Measurements from ENCODE around the gene TENM3. TPM values are rescaled to one million over a fixed set of nuclear protein-coding genes. Genes with fewer than 3 reads are reported as not detected.

Gene TENM3
- total RNA-seq, 1 experiment from 2014 or later = not detected

DNA sequence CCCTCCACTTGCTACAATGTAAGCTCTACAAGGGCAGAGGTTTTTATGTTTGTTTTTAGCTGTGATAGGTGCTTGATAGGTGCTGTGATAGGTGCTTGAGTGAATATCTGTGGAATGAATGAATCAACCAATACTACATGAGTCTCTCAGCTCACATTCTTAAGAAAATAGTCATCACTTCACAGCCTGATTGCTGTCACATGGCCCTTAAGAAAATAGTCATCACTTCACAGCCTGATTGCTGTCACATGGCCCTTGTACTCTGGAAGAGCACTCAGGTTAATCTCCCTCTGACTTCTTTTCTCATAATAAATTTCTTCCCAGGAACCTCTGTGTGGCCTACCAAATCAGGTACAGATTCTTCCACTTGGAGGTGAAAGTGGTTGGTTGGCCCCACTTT, 335.2 kb downstream of the TENM3 start:
- no peaks in the 10 kb centered on the region for H3K9me2 ChIP-seq (ENCODE audit: insufficient read depth)
- no TSS peak for BruUV-seq (replicated peaks)
- H3K4me1 ChIP-seq (replicated peaks; ENCODE audit: insufficient read depth) = no peaks in the 10 kb centered on the region
- intact Hi-C loops (cut with micrococcal nuclease; ENCODE audit: unreplicated experiment) = no loop called here
- no peaks in the 10 kb centered on the region for H3K36me3 ChIP-seq (ENCODE audit: low read depth)
- H3K4me2 ChIP-seq = no peak overlapping the region
- TF ChIP-seq EZH2 (IDR thresholded peaks at IDR 0.05; ENCODE audit: low read depth) = no peak
- TF ChIP-seq, protein P1, sequence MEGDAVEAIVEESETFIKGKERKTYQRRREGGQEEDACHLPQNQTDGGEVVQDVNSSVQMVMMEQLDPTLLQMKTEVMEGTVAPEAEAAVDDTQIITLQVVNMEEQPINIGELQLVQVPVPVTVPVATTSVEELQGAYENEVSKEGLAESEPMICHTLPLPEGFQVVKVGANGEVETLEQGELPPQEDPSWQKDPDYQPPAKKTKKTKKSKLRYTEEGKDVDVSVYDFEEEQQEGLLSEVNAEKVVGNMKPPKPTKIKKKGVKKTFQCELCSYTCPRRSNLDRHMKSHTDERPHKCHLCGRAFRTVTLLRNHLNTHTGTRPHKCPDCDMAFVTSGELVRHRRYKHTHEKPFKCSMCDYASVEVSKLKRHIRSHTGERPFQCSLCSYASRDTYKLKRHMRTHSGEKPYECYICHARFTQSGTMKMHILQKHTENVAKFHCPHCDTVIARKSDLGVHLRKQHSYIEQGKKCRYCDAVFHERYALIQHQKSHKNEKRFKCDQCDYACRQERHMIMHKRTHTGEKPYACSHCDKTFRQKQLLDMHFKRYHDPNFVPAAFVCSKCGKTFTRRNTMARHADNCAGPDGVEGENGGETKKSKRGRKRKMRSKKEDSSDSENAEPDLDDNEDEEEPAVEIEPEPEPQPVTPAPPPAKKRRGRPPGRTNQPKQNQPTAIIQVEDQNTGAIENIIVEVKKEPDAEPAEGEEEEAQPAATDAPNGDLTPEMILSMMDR (conservative IDR thresholded peaks at IDR 0.05) = no peak
- CTCF ChIA-PET = no interaction called here
- DNase-seq = peak in 1 of 2 experiments; percentile 40
- no peak overlapping the region for H3K27ac ChIP-seq
- H4K20me1 ChIP-seq (ENCODE audit: insufficient read depth) = no peaks in the 10 kb centered on the region
- no peaks in the 10 kb centered on the region for H3F3A ChIP-seq (ENCODE audit: insufficient read depth, low read depth)
- H3K4me3 ChIP-seq = no peak overlapping the region
- H3K27me3 ChIP-seq (ENCODE audit: insufficient read depth, low read depth) = peaks cover 12% of the 10 kb centered on the region; the same call in 1 of the 2 replicates
- POLR2A ChIA-PET (ENCODE audit: unreplicated experiment) = no interaction called here
- no peak overlapping the region for H2AFZ ChIP-seq
- no peaks in the 10 kb centered on the region for H3K9me3 ChIP-seq (ENCODE audit: insufficient read depth, low read depth)
- no peaks in the 10 kb centered on the region for H3K79me2 ChIP-seq (ENCODE audit: low read depth)

DNA sequence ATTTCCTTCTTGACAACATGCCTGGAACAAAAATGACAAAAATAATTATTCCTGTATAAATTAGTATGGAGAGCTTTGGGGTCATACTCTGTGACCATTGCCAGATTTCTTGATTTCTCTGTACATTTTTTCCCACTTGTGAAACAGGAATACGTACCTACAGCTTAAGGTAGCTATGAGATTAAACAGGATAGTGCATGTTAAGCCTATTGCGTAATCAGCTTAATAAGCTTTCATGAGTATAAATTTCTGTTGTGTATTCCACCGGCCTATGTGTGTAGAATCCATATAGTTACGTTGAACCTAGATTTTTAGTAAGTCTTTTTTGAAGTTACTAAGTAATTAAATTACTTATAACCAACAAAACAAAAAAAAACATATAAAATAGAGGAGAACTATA, 339.0 kb downstream of the TENM3 start:
- Histone ChIP-seq H3K9me3 (ENCODE audit: insufficient read depth, low read depth) (no peaks in the 10 kb centered on the region), H3K27ac (no peak overlapping the region), H3K9me2 (ENCODE audit: insufficient read depth) (no peaks in the 10 kb centered on the region), H3K36me3 (ENCODE audit: low read depth) (no peaks in the 10 kb centered on the region), H4K20me1 (ENCODE audit: insufficient read depth) (no peaks in the 10 kb centered on the region), H2AFZ (no peak overlapping the region), H3K4me1 (replicated peaks; ENCODE audit: insufficient read depth) (no peaks in the 10 kb centered on the region), H3K4me3 (no peak overlapping the region), H3K79me2 (ENCODE audit: low read depth) (no peaks in the 10 kb centered on the region), H3K4me2 (no peak overlapping the region), H3F3A (ENCODE audit: insufficient read depth, low read depth) (no peaks in the 10 kb centered on the region), H3K27me3 (ENCODE audit: insufficient read depth, low read depth) (peaks cover 5% of the 10 kb centered on the region; the same call in 1 of the 2 replicates)
- TF ChIP-seq EZH2 (IDR thresholded peaks at IDR 0.05; ENCODE audit: low read depth) = no peak
- TF ChIP-seq, protein P1 (conservative IDR thresholded peaks at IDR 0.05) = no peak
- BruUV-seq (replicated peaks) = no TSS peak
- no peak for DNase-seq
- POLR2A ChIA-PET (ENCODE audit: unreplicated experiment) = no interaction called here
- intact Hi-C loops (cut with micrococcal nuclease; ENCODE audit: unreplicated experiment) = no loop called here
- CTCF ChIA-PET = no interaction called here

- Histone ChIP-seq H4K20me1 (ENCODE audit: insufficient read depth) (no peaks in the 10 kb centered on the region), H3K79me2 (ENCODE audit: low read depth) (no peaks in the 10 kb centered on the region), H3K36me3 (ENCODE audit: low read depth) (no peaks in the 10 kb centered on the region), H3K9me3 (ENCODE audit: insufficient read depth, low read depth) (no peaks in the 10 kb centered on the region), H3K4me3 (no peak overlapping the region), H3F3A (ENCODE audit: insufficient read depth, low read depth) (no peaks in the 10 kb centered on the region), H3K9me2 (ENCODE audit: insufficient read depth) (no peaks in the 10 kb centered on the region), H3K27ac (no peak overlapping the region), H2AFZ (no peak overlapping the region), H3K27me3 (ENCODE audit: insufficient read depth, low read depth) (peaks cover 5% of the 10 kb centered on the region; the same call in 1 of the 2 replicates), H3K4me1 (replicated peaks; ENCODE audit: insufficient read depth) (no peaks in the 10 kb centered on the region), H3K4me2 (no peak overlapping the region)
- intact Hi-C loops (cut with micrococcal nuclease; ENCODE audit: unreplicated experiment) = no loop called here
- BruUV-seq (replicated peaks) = no TSS peak
- TF ChIP-seq, protein P1 (conservative IDR thresholded peaks at IDR 0.05) = no peak
- TF ChIP-seq EZH2 (IDR thresholded peaks at IDR 0.05; ENCODE audit: low read depth) = no peak
- DNase-seq = no peak
- CTCF ChIA-PET = no interaction called here
- POLR2A ChIA-PET (ENCODE audit: unreplicated experiment) = no interaction called here
These were observed 340.7 kb downstream of the TENM3 start for GRCh38 chr4:182583703-182584415.
